Astrocyte (in vitro differentiated cells and primary cell): ENCODE measurements around the gene USP32.
"Not testable (repeated sequence)": the region's sequence is repeated elsewhere in the genome, so short reads cannot be mapped to it uniquely, and the experiment has no call there.

Experiments used
- EZH2 ChIP-seq: IDR thresholded peaks from 2 replicates; pipeline ENCODE4 v1.6.1; 2012; ENCODE audit warnings: mild to moderate bottlenecking, low read length, inconsistent platforms; ENCODE audit not compliant: insufficient read depth
- TF ChIP-seq, protein P1 (sequence below): IDR thresholded peaks from 2 replicates; pipeline ENCODE4 v1.5.1; 2011; ENCODE audit warnings: low read depth, mild to moderate bottlenecking, inconsistent platforms, low read length, moderate library complexity; ENCODE audit not compliant: insufficient read depth

- TF ChIP-seq, protein P1, sequence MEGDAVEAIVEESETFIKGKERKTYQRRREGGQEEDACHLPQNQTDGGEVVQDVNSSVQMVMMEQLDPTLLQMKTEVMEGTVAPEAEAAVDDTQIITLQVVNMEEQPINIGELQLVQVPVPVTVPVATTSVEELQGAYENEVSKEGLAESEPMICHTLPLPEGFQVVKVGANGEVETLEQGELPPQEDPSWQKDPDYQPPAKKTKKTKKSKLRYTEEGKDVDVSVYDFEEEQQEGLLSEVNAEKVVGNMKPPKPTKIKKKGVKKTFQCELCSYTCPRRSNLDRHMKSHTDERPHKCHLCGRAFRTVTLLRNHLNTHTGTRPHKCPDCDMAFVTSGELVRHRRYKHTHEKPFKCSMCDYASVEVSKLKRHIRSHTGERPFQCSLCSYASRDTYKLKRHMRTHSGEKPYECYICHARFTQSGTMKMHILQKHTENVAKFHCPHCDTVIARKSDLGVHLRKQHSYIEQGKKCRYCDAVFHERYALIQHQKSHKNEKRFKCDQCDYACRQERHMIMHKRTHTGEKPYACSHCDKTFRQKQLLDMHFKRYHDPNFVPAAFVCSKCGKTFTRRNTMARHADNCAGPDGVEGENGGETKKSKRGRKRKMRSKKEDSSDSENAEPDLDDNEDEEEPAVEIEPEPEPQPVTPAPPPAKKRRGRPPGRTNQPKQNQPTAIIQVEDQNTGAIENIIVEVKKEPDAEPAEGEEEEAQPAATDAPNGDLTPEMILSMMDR: not testable (repeated sequence)
- not testable (repeated sequence) for TF ChIP-seq EZH2
These were observed 36.6 kb upstream of the USP32 start for GRCh38 chr17:60428491-60428890.
